ENCODE measurements around the gene MRPS18A. TPM values are rescaled to one million over a fixed set of nuclear protein-coding genes. Genes with fewer than 3 reads are reported as not detected.
"Not testable (repeated sequence)": the region's sequence is repeated elsewhere in the genome, so short reads cannot be mapped to it uniquely, and the experiment has no call there.

The MRPS18A gene
- polyA plus RNA-seq, 10 donors: 25.5 to 33.5 (median 29.8) TPM

DNA sequence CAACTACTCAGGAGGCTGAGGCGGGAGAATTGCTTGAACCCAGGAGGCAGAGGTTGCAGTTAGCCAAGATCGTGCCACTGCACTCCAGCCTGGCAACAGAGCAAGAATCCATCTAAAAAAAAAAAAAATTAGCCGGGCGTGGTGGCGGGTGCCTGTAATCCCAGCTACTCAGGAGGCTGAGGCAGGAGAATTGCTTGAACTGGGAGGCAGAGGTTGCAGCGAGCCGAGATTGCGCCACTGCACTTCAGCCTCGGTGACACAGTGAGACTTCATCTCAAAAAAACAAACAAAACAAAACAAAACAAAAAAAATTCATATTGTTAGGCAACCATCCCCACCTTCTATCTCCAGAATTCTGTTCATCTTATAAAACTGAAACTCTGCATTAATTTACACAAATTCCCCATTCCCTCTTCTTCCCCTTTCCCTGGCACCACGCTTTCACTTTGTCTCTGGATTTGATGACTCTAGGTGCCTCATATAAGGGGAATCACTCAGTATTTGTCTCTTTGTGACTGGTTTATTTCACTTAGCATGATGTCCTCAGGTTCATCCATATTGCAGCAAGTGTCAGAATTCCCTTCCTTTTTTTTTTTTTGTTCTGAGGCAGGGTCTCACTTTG is 13.5 kb upstream of the MRPS18A start:
- DNase-seq: not testable (repeated sequence)

DNA sequence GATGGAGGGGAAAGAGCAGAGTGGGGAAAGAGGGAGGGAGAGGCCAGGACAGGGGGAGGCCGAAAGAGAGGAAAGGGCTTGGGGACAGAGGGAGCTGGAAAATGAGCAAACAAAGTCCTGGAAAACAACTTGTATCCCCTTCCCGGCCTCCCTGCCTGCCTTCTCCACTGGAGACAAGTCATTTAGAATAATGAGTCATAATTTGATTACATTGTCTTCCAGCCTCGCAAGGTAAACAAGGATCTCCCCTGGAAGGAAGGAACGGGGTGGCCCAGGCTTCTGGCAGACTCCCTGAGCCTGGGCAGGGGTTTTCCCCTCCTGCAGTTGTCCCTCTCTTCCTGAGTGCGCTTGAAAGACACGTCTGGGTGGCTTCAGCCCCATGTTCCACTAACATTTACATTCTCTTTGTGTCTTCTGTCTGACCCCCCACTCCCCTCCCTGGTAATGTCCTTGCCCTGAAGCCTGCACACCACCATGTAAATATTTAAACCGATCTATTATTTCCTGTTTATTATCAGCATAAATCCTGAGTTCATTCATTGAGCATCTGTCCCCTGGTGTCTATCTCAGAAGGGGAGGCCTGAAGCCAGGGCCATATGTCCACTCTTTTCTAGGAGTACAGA is 12.1 kb upstream of the MRPS18A start:
- DNase-seq: peak in 1 of 3 donors; percentile 78

DNA sequence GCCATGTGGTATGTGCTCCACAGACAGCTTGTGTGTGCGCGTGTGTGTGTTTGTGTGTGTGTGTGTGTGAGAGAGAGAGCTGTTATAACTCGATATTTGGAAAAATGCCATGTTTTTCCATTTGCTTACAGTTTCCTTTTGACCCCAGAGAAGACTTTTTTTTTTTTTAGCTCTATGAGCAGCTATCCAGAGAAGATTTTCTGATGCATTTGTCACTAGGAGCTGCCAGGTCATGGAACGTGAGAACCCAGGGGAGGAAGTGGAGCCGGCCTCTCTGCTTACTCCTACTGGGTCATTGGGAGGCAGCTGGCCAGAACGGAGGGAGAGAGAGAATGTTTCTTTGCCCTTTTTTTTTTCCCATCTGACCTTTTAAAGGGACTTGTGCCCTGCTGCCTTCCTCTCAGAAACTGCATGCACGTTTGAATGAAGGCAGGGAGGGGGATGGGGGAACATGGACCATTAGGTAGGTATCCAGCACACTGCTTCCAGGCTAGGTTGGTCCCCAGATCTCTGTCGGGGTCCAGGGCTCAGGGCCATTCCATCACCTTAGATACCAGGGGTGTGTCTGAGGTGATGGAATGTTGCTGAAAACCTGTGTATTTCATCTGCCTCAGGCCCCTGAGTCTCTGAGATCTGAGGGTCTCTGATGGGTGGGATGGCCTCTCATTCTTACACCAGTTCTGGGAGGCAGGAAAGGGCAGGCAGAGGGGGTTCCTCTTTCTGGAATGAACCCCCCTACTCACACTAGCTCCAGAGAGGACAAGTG is 11.2 kb upstream of the MRPS18A start:
- DNase-seq: peak in 1 of 3 donors; percentile 78

DNA sequence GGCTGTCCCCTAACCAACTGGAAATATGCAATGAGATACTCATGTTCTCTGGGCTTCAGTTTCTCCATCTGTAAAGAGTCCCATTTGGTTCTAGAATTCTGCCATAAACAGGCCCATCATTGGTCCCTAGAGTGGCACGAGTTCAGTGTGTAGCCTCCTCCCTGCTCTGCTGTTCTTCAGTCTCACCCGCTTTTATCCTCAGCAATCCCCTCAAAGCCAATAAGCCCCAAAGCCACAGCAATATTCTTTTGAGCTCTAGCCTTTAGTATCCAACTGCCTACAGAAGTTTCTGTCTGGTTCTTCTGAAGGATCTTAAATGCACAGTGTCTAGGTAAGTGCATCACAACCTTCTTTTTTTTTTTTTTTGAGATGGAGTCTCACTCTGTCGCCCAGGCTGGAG is 9.8 kb upstream of the MRPS18A start:
- DNase-seq: no peak

DNA sequence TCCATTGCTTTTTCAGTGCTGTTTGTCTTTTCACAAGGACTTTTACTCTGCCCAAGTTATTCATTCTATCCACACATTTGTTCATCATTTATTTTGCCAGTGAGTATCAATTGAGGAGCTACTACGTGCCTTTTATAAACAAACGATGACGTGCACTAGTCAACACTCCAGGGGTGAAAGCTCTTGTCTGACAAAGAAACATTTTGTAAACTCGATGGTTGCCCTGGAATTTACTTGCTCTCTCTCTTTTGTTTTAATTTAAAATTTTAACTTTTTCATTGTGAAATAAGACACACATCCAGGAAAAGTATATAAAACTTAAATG is 8.3 kb upstream of the MRPS18A start:
- DNase-seq: no peak

DNA sequence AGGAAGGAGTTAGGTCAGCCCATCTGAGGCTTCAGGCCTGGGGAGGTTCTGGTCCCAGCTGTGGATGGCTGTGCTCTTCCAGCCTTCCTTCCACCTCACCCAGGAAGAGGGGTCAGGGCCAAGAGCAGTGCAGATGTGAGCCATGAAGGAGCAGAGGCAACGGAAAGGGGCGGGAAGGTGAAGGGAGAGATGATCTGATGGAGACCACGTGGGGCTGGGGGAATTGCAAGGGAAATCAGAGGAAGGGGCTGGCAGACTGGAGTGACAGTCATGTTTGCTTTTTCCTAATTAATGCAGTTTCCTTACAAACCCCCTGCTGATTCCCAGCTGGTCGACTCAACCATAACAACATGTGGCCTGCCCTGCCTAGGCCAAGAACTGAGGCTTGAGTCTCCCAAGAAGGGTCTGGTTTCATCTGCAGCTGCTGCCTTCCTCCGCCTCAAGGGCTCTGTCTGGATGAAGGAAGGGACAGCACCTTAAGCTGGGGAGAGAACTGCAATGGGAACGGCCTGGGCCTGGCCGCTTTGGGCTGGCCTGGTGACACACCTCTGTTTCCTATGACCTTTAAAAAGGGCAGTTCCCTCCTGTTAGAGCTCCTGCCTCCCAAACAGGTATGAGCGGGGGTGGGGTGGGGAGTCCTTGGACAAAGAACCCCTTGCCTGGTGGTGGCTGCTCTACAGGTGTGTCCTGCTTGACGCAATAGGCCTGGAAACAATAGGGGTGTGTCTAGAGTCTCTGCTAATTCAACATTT is 7.8 kb upstream of the MRPS18A start:
- peak in 1 of 3 donors; percentile 90 for DNase-seq

DNA sequence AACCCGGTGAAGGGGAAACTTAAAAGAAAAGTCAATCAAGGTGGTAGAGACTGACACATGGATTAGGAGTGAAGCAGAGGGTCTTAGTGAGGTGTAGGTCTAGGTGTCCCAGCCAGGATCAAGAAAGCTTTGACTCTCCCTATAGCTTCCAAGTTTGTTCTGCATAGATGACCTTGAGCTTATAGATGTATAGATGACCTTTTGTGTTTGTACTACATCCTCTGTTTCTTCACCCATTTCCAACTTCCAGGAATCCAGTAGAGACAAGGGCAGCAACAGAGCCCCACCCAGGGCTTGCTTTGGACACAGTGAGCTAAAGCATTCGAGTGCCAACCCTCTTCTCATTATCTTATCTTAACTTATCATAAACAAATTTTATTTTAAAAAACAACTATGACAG is 1.8 kb upstream of the MRPS18A start:
- DNase-seq: no peak

DNA sequence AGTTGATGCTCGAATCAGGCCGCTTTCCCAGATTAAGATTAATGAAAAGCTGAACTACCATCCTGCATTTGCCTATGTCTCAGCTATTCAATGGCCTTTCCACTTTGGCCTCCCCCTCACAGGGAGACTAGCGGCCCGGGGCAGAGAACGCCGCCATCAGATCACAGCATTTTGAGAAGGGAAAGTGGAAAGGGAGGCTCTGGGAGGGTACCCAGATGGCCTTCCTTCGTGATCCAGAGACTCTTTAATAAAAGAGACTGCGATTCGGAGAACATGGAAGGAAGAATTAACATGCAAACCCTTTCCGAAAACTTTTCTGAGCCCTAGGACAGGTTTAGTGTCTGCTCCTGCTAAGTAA is 533 bp downstream of the MRPS18A start:
- DNase-seq: no peak

DNA sequence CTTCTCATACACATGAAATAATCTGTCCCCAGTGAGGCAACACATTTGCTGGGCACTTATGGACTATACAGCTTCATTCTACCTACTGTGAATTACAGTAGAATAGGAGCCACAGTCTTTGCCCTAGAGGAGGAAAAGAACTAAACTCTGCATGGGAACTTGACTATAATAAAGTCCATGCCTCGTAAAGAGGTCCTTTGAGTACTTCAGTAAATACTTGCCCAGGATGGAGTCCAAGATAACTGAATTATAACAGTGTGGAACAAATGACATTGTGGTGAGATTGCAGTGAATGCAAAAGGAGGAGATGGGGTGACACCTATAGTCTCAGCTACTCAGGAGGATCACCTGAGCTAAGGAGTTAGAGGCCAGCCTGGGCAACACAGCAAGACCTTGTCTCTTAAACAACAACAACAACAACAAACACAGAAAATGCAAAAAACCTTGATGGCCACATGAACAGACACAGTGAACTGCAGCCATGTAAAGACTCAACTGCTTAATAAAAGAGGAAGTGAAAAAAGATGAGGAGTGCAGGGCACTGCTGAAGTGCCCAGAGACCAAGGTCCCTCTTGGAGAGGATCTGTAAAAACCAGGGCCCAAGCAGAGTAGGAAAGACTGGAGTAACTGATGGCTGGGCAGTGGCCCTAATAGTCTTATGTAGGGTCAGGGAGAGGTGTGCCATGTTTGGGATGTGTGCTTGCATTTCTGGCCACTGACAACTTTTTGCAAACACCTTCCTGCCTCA is 3.7 kb downstream of the MRPS18A start:
- no peak for DNase-seq

DNA sequence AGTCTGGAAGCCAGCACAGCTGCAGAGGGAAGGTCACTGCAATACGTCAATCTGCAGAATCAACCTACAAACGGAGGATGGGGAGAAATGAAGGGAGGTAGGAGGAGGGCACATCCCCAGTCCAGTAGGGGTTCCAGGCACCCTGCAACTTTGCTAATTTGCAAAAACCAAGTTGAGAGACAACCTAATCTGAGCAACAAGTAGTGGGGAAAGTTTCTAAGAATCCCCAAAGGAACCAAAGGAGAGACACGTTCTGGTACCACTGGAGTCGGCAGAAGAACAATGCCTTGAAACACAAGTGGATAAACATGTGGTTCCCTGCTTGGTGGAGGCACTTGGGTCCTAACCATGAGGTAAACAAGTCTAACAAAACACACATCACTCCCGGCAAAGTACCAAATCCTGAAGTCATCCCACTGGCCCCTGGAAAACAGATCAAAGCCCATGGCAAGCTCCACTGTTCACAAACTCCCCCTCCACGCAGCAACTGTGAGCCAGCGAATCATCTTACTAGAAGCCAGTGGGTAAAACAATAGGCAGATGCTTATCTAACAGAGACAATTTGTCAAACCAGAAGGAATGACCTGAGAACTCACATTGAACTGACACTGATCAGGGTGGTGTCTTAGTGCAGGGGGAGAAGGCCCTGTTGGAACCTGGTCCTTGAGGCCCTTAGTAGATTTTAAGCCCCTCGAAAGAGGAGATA is 4.7 kb downstream of the MRPS18A start:
- peak in 1 of 3 donors; percentile 25 for DNase-seq

DNA sequence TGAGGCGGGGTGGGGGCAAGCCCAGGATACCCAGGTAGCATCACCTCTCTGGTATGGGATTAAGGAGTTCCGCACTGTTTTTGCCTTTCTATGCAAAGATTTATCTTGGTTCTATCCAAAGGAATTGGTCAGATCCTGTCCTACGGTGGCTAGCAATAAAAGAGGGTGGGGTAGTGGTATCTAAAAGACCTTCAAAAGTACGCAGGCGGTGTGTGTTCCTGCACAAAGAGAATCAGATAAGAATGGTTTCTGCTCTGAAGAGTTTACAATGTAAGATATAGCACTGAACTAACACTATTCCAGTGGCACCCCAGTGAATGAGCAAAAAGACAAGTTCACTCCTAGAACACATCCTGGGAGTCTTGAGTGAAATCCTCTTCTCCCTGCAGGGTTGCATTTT is 6.3 kb downstream of the MRPS18A start:
- DNase-seq: no peak

DNA sequence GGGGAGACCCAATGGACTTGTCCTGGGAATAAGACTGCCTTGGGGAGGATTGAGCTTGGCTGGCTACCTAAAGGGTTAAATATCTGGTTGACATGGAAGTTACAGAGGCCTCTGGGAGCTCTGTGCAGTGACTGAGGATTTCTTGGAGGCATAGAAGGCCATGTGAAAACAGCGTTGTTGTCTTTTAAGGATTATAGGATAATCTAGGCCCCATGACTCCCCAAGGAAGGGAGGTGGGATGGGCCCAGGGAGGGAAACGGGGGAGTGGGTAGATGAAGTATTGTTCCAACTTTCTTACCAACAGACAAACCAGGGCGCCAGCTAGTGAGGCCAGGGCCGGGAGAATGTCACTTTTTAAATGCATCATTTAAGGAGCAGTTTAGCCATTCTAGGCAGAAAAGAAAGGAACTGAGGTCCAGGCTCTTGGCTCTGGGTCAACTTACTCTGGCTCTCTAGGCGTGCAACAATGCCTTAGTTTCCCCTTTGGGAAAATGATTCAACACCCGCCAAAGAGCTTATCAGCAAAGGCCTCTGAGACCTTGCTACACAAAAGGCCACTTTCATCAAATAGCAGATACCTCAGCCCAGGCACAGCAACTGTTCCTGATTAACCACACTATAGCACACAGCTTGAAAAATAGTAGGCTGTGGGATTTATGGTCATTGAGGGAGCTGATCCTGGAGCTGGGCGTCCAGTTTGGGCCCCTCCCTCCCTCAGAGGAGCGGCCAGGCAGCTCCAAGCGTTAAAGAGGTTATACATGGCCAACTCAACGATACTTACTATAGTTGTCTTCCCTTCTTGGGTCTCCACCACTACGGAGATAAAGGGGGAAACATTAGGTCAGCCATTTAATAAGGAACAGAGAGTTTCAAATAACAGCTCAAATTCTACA is 7.0 kb downstream of the MRPS18A start:
- peak in 1 of 3 donors; percentile 83 for DNase-seq

DNA sequence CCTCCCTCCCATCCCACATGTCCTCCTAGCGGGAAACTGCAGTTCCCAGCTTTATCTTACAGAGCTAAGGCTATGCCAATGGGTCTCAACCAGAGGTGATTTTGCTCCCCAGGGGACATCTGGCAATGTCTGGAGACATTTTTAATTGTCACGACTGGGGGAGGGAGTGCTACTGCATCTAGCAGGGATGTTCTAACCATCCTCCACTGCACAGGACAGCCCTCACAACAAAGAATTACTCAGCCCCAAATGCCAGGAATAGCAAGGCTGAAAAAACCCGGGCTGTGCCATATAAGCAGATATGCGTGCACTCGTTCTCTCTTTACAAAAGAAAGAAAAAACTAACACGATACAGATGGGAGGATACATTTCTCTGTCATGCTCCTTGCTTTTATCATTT is 8.5 kb downstream of the MRPS18A start:
- DNase-seq: no peak

DNA sequence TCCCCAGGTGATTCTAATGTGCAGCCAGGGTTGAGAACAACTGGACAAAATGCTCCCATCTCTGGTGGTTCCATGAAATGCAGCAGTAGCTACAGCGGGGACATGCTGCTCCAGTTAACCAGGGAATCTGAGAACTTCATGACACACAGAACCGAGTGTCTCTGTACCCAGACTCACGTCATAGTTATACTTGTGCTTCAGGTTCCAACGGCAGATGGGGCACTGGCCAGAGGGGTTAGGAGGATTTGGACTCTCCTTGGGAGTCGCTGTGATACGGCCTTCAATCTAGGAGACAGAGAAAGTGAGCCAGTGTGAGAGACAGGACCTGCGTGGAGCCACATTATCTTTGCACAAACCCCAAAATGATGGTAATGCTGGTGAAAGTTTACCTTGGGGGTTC is 9.2 kb downstream of the MRPS18A start:
- DNase-seq: no peak

DNA sequence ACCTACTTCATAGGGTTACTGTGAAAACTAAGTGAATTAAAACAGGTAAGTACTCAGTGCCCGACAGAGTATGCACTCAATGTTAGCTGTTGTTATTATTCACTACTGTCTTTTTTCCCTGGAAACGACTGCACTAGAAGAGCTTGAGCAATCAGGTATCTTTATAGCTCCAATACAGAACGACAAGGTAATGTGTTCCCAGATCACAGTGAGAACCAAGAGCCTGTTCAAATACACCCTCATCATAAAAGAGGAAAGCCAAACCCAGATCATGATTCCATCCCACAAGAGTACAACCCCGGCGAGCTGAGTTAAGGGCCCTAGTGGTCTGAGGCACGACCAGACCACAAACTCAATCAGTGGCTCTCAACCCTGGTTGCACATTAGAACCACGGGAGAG is 9.8 kb downstream of the MRPS18A start:
- no peak for DNase-seq

DNA sequence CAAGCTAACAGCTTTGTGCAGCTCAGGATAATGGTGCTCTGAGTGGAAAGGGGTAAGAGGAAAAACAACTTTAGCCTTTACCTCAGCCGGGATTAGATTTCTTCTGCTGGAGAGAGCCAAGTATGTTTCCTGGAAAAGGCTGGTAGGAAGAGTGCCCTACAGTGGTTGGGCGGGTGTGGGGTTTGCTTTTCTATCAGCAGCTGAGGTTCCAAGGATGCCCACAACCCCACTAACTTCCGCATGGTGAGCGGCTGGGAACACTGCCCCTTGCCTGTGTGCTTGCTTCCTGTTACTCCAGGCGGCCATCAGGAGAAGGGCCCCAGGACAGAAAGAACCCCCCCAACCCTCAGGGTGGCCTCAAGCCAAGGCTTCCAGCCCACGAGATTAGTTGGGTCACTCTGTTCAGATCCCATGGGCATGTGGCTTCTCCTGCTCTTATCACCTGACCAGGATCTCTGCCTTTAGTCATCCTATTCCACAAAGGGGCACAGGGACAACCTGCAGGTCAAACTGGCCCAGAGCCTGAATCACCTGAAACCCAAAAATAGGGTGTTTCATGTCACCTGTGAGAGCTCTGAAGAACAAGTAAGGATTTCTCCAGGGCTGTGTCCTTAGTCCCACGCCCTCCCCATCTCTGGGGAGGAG is 10.5 kb downstream of the MRPS18A start:
- DNase-seq: no peak

DNA sequence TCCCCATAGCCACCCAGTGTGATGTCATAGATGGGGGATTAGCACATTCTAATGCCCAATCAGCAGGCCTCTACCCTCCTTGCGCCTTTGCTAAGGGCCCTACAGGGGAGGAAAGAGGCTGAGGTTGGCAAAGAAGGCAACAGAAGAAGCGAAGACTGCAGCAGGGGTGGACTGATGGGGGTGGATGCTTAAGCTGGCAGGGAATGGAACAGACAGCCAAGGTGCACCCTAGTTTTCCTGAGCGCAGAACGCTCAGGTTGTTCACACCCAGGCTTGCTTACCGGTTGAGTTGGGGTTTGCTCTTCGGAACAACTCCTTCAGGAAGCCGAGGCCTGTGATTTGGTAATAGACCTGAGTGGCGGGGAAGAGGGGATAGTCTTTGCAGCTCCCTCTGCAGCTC is 12.7 kb downstream of the MRPS18A start:
- DNase-seq: no peak

DNA sequence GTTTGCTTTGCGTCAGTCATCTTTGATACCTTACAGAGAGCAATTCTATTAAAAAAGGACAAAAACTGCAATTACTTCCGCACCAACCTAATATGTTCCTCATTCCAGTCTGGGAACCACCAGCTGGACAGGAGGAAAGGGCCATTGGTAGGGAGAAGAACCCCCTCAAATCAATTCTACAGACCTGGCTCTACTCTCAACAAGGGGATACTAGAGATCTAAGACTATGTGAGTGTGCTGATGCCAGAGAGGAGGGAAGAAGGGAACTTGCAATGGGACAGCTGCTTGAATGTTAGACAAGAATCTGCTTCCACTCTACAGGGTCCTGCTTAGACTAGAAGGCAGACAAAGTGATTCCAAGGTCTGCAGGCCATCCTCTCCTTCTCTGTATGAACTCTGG is 13.3 kb downstream of the MRPS18A start:
- no peak for DNase-seq

DNA sequence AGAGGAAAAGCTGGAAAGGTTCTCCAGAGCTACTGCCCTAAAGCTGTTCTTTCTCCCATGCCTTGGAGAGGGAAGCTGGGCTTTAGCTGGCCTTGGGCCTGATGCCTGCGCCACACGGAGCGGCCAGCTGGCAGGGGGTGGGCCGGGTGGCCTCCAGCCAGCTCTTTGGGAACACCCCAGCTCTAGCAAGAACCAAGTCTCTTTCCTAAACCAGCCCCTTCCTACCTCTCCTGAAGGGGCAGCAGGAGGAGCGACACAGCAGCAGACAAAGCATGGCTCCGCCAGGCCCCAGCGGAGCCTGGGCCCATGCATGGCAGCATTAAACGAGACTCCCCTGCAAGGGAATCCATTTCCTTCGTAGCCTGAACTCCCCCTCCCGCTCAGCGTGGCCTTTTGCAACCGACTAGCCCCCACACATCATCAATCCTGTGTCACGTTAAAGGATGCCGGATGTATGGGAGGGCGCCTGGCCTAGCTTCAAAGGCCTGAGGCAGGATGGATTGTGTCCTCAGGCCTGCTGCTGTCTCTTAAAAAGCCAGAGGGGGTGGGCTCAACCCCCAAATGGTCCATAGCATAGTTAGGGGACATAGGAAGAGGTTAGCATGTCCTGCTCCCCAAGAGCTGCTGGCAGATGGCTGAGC is 14.0 kb downstream of the MRPS18A start:
- DNase-seq: peak in 1 of 3 donors; percentile 64
